ENCODE data around the gene UBALD1. TPM values are rescaled to one million over a fixed set of nuclear protein-coding genes. Genes with fewer than 3 reads are reported as not detected.
"Not testable (repeated sequence)": the region's sequence is repeated elsewhere in the genome, so short reads cannot be mapped to it uniquely, and the experiment has no call there.

UBALD1 gene
- total RNA-seq, 1 donor from 2014 or later = 27.2 TPM

GRCh38 chr16:4599037-4599436, 15.7 kb downstream of the UBALD1 start:
- no peak for DNase-seq (ENCODE audit: low spot score)

- DNase-seq (ENCODE audit: low spot score) = no peak
These were observed 17.5 kb downstream of the UBALD1 start for GRCh38 chr16:4597174-4597573.

- no peak for DNase-seq (ENCODE audit: low spot score)
These were observed 20.0 kb downstream of the UBALD1 start for GRCh38 chr16:4594433-4595410.

- DNase-seq (ENCODE audit: low spot score) = no peak
These were observed 21.6 kb downstream of the UBALD1 start for GRCh38 chr16:4593086-4593485.

- DNase-seq (ENCODE audit: low spot score) = no peak
These were observed 22.8 kb downstream of the UBALD1 start for GRCh38 chr16:4591706-4592470.

- DNase-seq (ENCODE audit: low spot score) = no peak
These were observed 23.5 kb downstream of the UBALD1 start for GRCh38 chr16:4591191-4591590.

GRCh38 chr16:4588961-4589360, 25.7 kb downstream of the UBALD1 start:
- no peak for DNase-seq (ENCODE audit: low spot score)

GRCh38 chr16:4588386-4588785, 26.3 kb downstream of the UBALD1 start:
- no peak for DNase-seq (ENCODE audit: low spot score)

GRCh38 chr16:4586291-4586690, 28.4 kb downstream of the UBALD1 start:
- no peak for DNase-seq (ENCODE audit: low spot score)

- DNase-seq (ENCODE audit: low spot score) = no peak
These were observed 30.8 kb downstream of the UBALD1 start for GRCh38 chr16:4583906-4584305.

GRCh38 chr16:4580250-4580649, 34.4 kb downstream of the UBALD1 start:
- no peak for DNase-seq (ENCODE audit: low spot score)

- DNase-seq (ENCODE audit: low spot score) = no peak
These were observed 35.6 kb downstream of the UBALD1 start for GRCh38 chr16:4578961-4579530.

GRCh38 chr16:4576008-4576407, 38.7 kb downstream of the UBALD1 start:
- no peak for DNase-seq (ENCODE audit: low spot score)

GRCh38 chr16:4574919-4575705, 39.6 kb downstream of the UBALD1 start:
- no peak for DNase-seq (ENCODE audit: low spot score)

- DNase-seq (ENCODE audit: low spot score) = not testable (repeated sequence)
These were observed 40.8 kb downstream of the UBALD1 start for GRCh38 chr16:4573926-4574325.

- DNase-seq (ENCODE audit: low spot score) = no peak
These were observed 42.0 kb downstream of the UBALD1 start for GRCh38 chr16:4572715-4573114.

GRCh38 chr16:4570688-4571321, 43.9 kb downstream of the UBALD1 start:
- DNase-seq (ENCODE audit: low spot score) = no peak

- no peak for DNase-seq (ENCODE audit: low spot score)
These were observed 44.6 kb downstream of the UBALD1 start for GRCh38 chr16:4570086-4570485.

GRCh38 chr16:4566144-4566543, 48.5 kb downstream of the UBALD1 start:
- DNase-seq (ENCODE audit: low spot score) = no peak

- no peak for DNase-seq (ENCODE audit: low spot score)
These were observed 49.9 kb downstream of the UBALD1 start for GRCh38 chr16:4564661-4565267.

GRCh38 chr16:4561596-4561995, 53.1 kb downstream of the UBALD1 start:
- no peak for DNase-seq (ENCODE audit: low spot score)
